B cell (primary cell): ENCODE data around the gene AMPH. TPM values are rescaled to one million over a fixed set of nuclear protein-coding genes. Genes with fewer than 3 reads are reported as not detected.

Experiments
- ATAC-seq: fragments of 200-7000 bp; cut with Tn5 transposase; one replicate; pipeline ENCODE4 v1.10.0; 2021; ENCODE audit warnings: low read depth, mild to moderate bottlenecking, moderate number of reproducible peaks, moderate library complexity
- CTCF ChIA-PET: fragments of 350-600 bp; sonication (Branson Sonifier 250); formaldehyde crosslinking; loops from one replicate; lab custom pipeline; 2021; ENCODE audit warnings: antibody characterized with exemption, inconsistent platforms; lab: Charles Lee
- POLR2A ChIA-PET: fragments of 350-600 bp; sonication (Branson Sonifier 250); formaldehyde crosslinking; loops from one replicate; lab custom pipeline; 2021; ENCODE audit warnings: antibody characterized with exemption; lab: Charles Lee
- DNase-seq: peaks from one replicate; pipeline ENCODE4 v3.0.0; 2013
- H2AFZ ChIP-seq: 2 replicates; pipeline ENCODE4 v1.6.1; 2012; ENCODE audit warnings: mild to moderate bottlenecking, low read depth, low read length; ENCODE audit not compliant: insufficient read depth, poor library complexity, severe bottlenecking
- H3K27ac ChIP-seq, 2 donors: 1 replicate in 1 of 2; 2 replicates in 1 of 2; pipeline ENCODE4 v1.5.1; 2012 to 2013; ENCODE audit warnings: low read length in 2 of 2, mild to moderate bottlenecking in 2 of 2, moderate library complexity in 1 of 2
- H3K27me3 ChIP-seq, 4 experiments: fragments of 200-600 bp in 1 of 4; sonication (generic) in 1 of 4; replicated peaks in 1 of 4; 1 replicate in 2 of 4; 2 replicates in 2 of 4; pipeline versions ENCODE4 v1.6.1 to v1.7.0; 2013 to 2016; ENCODE audit warnings: low read length in 3 of 4, mild to moderate bottlenecking in 2 of 4, mixed read lengths in 1 of 4, moderate library complexity in 1 of 4; ENCODE audit not compliant: insufficient read depth in 4 of 4, control insufficient read depth in 3 of 4; ENCODE audit errors: control extremely low read depth in 1 of 4
- H3K36me3 ChIP-seq, 2 experiments: replicated peaks in 1 of 2; 1 replicate in 1 of 2; 2 replicates in 1 of 2; pipeline versions ENCODE4 v1.6.1 to v1.7.1; 2013; ENCODE audit warnings: low read length in 1 of 2; ENCODE audit not compliant: insufficient read depth in 2 of 2, control insufficient read depth in 1 of 2; ENCODE audit errors: control extremely low read depth in 1 of 2, extremely low read depth in 1 of 2
- H3K4me1 ChIP-seq, 2 donors: fragments of 200-600 bp in 1 of 2; sonication (generic) in 1 of 2; 1 replicate in 1 of 2; 2 replicates in 1 of 2; pipeline versions ENCODE4 v1.5.1 to v1.6.1; 2013 to 2017; ENCODE audit warnings: low read length in 2 of 2; ENCODE audit not compliant: control insufficient read depth in 2 of 2, insufficient read depth in 2 of 2
- H3K4me2 ChIP-seq: replicated peaks from 2 replicates; pipeline ENCODE3; 2012; ENCODE audit warnings: mild to moderate bottlenecking, low read depth, low read length; ENCODE audit not compliant: poor library complexity, severe bottlenecking
- H3K4me3 ChIP-seq, 5 experiments: fragments of 200-600 bp in 1 of 5; sonication (generic) in 1 of 5; 1 replicate in 3 of 5; 2 replicates in 2 of 5; pipeline versions ENCODE4 v1.5.1 to v1.7.0; 2011 to 2016; ENCODE audit warnings: low read length in 4 of 5, mild to moderate bottlenecking in 4 of 5, low read depth in 2 of 5, control low read depth in 1 of 5, moderate library complexity in 1 of 5; ENCODE audit not compliant: insufficient read depth in 1 of 5; ENCODE audit errors: control extremely low read depth in 1 of 5, extremely low read depth in 1 of 5
- H3K79me2 ChIP-seq: fragments of 200-600 bp; sonication (generic); one replicate; pipeline ENCODE4 v1.6.0; 2016; ENCODE audit warnings: low read length; ENCODE audit not compliant: control insufficient read depth, insufficient read depth
- H3K9ac ChIP-seq: fragments of 200-600 bp; sonication (generic); 2 replicates; pipeline ENCODE4 v1.6.1; 2017; ENCODE audit warnings: mild to moderate bottlenecking, low read length, moderate library complexity
- H3K9me3 ChIP-seq, 3 donors: one replicate each; pipeline versions ENCODE4 v1.6.1 to v1.7.1; 2013; ENCODE audit warnings: low read length in 2 of 3; ENCODE audit not compliant: control insufficient read depth in 2 of 3, insufficient read depth in 1 of 3; ENCODE audit errors: control extremely low read depth in 1 of 3
- H4K20me1 ChIP-seq: 2 replicates; pipeline ENCODE4 v1.6.0; 2012; ENCODE audit warnings: mild to moderate bottlenecking, low read length; ENCODE audit not compliant: insufficient read depth, control insufficient read depth, poor library complexity, severe bottlenecking
- H3K27ac Mint-ChIP-seq: one replicate; pipeline ENCODE4 v1.8.0; 2021; ENCODE audit warnings: mixed read lengths
- H3K27me3 Mint-ChIP-seq: one replicate; pipeline ENCODE4 v1.8.0; 2021; ENCODE audit warnings: mixed read lengths
- H3K4me1 Mint-ChIP-seq: one replicate; pipeline ENCODE4 v1.8.0; 2021; ENCODE audit warnings: mixed read lengths
- H3K4me3 Mint-ChIP-seq: one replicate; pipeline ENCODE4 v1.8.0; 2021; ENCODE audit warnings: mixed read lengths
- H3K9me3 Mint-ChIP-seq: one replicate; pipeline ENCODE4 v1.8.0; 2022; ENCODE audit warnings: mixed read lengths; ENCODE audit not compliant: insufficient read depth
- EZH2 ChIP-seq: IDR thresholded peaks from 2 replicates; pipeline ENCODE4 v1.6.1; 2012; ENCODE audit warnings: borderline replicate concordance, low read depth, mild to moderate bottlenecking, moderate library complexity, low read length; ENCODE audit not compliant: insufficient read depth, poor library complexity, severe bottlenecking
- WGBS: methylation state at CpG from one replicate; pipeline ENCODE4 v1.1.5; 2013; ENCODE audit warnings: missing lambda C conversion rate; ENCODE audit not compliant: insufficient coverage; 5-methylcytosine and 5-hydroxymethylcytosine counted together
- intact Hi-C: fragments of 100-400 bp; cut with micrococcal nuclease; formaldehyde crosslinking; loops from one replicate; pipeline ENCODE4 v1.10.0; 2022
- polyA plus RNA-seq: library from polyadenylated mRNA; depleted of rRNA; stranded (reverse); fragments of >200 nt; gene quantifications from 2 replicates; pipeline ENCODE4 v1.2.3, GENCODE V29; 2012
- total RNA-seq, 2 donors: library from RNA; stranded (reverse); fragments of 120-200 nt in 1 of 2; gene quantifications; 1 replicate in 1 of 2; 2 replicates in 1 of 2; pipeline versions ENCODE4 v1.2.3 to v1.2.4, GENCODE V29; 2013 to 2022
- TF ChIP-seq, protein P1 (sequence below): fragments of 200-600 bp; IDR thresholded peaks from one replicate; pipeline ENCODE4 v1.8.0; 2022; ENCODE audit warnings: antibody characterized with exemption, mild to moderate bottlenecking

AMPH gene
- total and polyA plus RNA-seq, 2 donors (not counting 1 experiment from before 2014, with no cell fraction given) = not detected

DNA sequence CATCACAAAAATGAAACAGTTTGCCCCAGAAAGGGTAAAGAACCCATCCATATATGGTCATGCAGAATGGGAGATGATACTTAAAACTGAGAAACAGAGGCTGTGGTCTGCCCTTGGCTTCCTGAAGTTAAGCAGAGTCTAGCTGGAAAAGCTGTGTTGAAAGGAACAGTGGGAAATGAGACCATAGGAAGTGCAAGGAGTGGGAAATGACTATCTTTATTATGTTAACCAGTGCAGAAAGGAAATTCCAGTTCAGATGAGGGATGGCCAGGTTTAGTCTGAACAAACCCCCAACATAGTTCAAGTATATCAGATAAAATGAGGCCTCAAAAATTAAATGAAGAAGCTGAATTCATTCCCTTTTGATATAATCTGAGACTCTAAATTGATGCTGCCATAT is 245.5 kb downstream of the AMPH start:
- H3K4me1 ChIP-seq = no peaks in the 10 kb centered on the region
- Mint-ChIP-seq H3K9me3 (no peaks in the 10 kb centered on the region), H3K27ac (no peak overlapping the region), H3K4me1 (no peaks in the 10 kb centered on the region), H3K4me3 (no peak overlapping the region), H3K27me3 (no peaks in the 10 kb centered on the region)
- no peaks in the 10 kb centered on the region for H3K36me3 ChIP-seq
- H3K79me2 ChIP-seq = no peaks in the 10 kb centered on the region
- intact Hi-C loops = no loop called here
- no peaks in the 10 kb centered on the region for H3K9me3 ChIP-seq
- H3K27ac ChIP-seq = no peak overlapping the region
- H4K20me1 ChIP-seq = no peaks in the 10 kb centered on the region
- POLR2A ChIA-PET = no interaction called here
- no peak for DNase-seq
- H3K27me3 ChIP-seq = no peaks in the 10 kb centered on the region
- H3K9ac ChIP-seq = no peak overlapping the region
- ATAC-seq = no peak
- H3K4me2 ChIP-seq = no peak overlapping the region
- no peak overlapping the region for H3K4me3 ChIP-seq
- TF ChIP-seq, protein P1, sequence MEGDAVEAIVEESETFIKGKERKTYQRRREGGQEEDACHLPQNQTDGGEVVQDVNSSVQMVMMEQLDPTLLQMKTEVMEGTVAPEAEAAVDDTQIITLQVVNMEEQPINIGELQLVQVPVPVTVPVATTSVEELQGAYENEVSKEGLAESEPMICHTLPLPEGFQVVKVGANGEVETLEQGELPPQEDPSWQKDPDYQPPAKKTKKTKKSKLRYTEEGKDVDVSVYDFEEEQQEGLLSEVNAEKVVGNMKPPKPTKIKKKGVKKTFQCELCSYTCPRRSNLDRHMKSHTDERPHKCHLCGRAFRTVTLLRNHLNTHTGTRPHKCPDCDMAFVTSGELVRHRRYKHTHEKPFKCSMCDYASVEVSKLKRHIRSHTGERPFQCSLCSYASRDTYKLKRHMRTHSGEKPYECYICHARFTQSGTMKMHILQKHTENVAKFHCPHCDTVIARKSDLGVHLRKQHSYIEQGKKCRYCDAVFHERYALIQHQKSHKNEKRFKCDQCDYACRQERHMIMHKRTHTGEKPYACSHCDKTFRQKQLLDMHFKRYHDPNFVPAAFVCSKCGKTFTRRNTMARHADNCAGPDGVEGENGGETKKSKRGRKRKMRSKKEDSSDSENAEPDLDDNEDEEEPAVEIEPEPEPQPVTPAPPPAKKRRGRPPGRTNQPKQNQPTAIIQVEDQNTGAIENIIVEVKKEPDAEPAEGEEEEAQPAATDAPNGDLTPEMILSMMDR = no peak
- no peak for TF ChIP-seq EZH2
- CTCF ChIA-PET = interaction anchor here (0.9 to 2.4 kb wide), 7 partner anchors 9 to 274 kb away, joined by 3 to 10 read pairs (median 4); no protein-coding TSS in a partner anchor
- H2AFZ ChIP-seq = no peak overlapping the region

DNA sequence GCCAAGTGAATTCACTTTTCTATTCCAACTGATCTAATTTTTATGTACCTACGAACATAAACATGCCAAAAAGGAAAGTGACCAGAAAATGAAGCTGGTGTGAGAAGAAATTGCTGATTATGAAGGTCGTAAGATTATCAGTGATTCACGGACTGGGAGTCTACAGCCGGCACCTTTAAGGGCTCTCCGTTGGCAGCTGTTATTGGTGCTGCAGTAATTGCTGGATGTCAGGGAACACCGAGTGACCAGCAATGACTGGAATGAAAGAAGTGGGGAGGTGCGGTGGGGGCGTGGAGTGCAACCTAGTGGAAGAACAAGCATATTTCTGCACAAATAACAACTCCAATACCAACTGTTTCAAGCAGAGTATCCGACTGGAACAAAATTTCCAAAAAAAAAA is 247.9 kb downstream of the AMPH start:
- DNase-seq = no peak
- no peaks in the 10 kb centered on the region for H3K4me1 Mint-ChIP-seq
- intact Hi-C loops = no loop called here
- no peak overlapping the region for H3K4me3 Mint-ChIP-seq
- WGBS = 95% methylated on average over 4 of the region's 9 CpGs
- TF ChIP-seq EZH2 = no peak
- TF ChIP-seq, protein P1 = no peak
- Histone ChIP-seq H3K79me2 (no peaks in the 10 kb centered on the region), H3K36me3 (no peaks in the 10 kb centered on the region), H2AFZ (no peak overlapping the region), H3K9me3 (no peaks in the 10 kb centered on the region), H3K4me3 (no peak overlapping the region), H3K4me2 (no peak overlapping the region), H3K27me3 (no peaks in the 10 kb centered on the region), H3K9ac (no peak overlapping the region), H3K27ac (no peak overlapping the region), H3K4me1 (no peaks in the 10 kb centered on the region), H4K20me1 (no peaks in the 10 kb centered on the region)
- ChIA-PET CTCF (interaction anchor here (0.6 to 1.0 kb wide), 3 partner anchors 9 to 266 kb away, joined by 3 to 4 read pairs (median 3); no protein-coding TSS in a partner anchor), POLR2A (no interaction called here)
- H3K27ac Mint-ChIP-seq = no peak overlapping the region
- no peak for ATAC-seq
- H3K9me3 Mint-ChIP-seq = no peaks in the 10 kb centered on the region
- H3K27me3 Mint-ChIP-seq = no peaks in the 10 kb centered on the region
